ENCODE data around the gene USP49.

GRCh38 chr6:41783106-41783780 lies 111.9 kb downstream of the USP49 start:
- TF ChIP-seq CTCF (conservative IDR thresholded peaks at IDR 0.05 in 1 of 2, IDR thresholded peaks at IDR 0.05 in 1 of 2; ENCODE audit: low read depth in 1 of 2, low read length in 2 of 2) (no peak), EZH2 (IDR thresholded peaks at IDR 0.05; ENCODE audit: low read length, missing control alignments) (no peak)

Measured in fibroblast of lung (primary cell).